Skeletal muscle tissue (tissue), 4 donors: Measurements from ENCODE around the gene PF4V1. TPM values are rescaled to one million over a fixed set of nuclear protein-coding genes. Genes with fewer than 3 reads are reported as not detected.

Source experiments
- H3K27ac ChIP-seq: one replicate; pipeline ENCODE4 v1.7.0; 2013; ENCODE audit warnings: mild to moderate bottlenecking, low read depth, low read length, inconsistent platforms
- H3K27me3 ChIP-seq, 3 donors: one replicate each; pipeline ENCODE4 v1.7.0; 2013; ENCODE audit warnings: low read length in 3 of 3; ENCODE audit not compliant: control insufficient read depth in 3 of 3, insufficient read depth in 3 of 3
- H3K36me3 ChIP-seq, 3 donors: one replicate each; pipeline ENCODE4 v1.7.0; 2013; ENCODE audit warnings: low read length in 3 of 3; ENCODE audit not compliant: control insufficient read depth in 3 of 3, insufficient read depth in 3 of 3
- H3K4me1 ChIP-seq, 3 donors: one replicate each; pipeline ENCODE4 v1.7.0; 2013; ENCODE audit warnings: low read length in 3 of 3, mild to moderate bottlenecking in 3 of 3; ENCODE audit not compliant: control insufficient read depth in 3 of 3, insufficient read depth in 3 of 3
- H3K4me3 ChIP-seq, 3 donors: one replicate each; pipeline ENCODE4 v1.7.0; 2013; ENCODE audit warnings: low read length in 3 of 3
- H3K9ac ChIP-seq, 3 donors: one replicate each; pipeline ENCODE4 v1.7.0; 2013; ENCODE audit warnings: low read length in 3 of 3, mild to moderate bottlenecking in 3 of 3, moderate library complexity in 2 of 3, low read depth in 1 of 3
- H3K9me3 ChIP-seq, 3 donors: one replicate each; pipeline ENCODE4 v1.7.0; 2013; ENCODE audit warnings: low read length in 3 of 3; ENCODE audit not compliant: control insufficient read depth in 3 of 3
- total RNA-seq: library from RNA; depleted of rRNA; stranded (reverse); fragments of >200 nt; gene quantifications from one replicate; pipeline ENCODE4 v1.2.3, GENCODE V29; 2014
- donor health status: Osteomylitis.

Gene PF4V1
- total RNA-seq, 1 donor from 2014 or later, result not detected

DNA sequence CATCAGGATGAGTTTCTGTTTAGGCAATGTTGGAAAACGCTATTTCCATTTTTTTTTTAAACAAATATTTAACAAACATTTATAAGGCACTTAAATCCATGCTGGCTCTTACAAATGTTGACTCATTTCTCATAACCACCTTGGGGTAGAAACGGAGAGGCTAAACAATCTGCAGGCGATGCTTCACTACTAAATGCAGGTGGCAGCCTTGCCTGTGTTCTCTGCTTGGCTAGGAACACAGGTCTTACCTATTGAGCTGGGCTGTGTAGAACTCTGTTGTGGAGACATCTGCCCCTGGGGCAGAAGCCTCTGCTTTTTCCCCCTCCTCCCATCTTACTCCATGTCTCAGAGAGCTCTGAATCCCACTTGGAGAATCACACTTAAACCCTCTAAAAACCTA is 14.7 kb downstream of the PF4V1 start:
- H3K36me3 ChIP-seq, result no peaks in the 10 kb centered on the region
- H3K27me3 ChIP-seq, result peaks cover 2 to 21% (median 9%) of the 10 kb centered on the region in 3 donors
- no peak overlapping the region for H3K27ac ChIP-seq
- H3K4me3 ChIP-seq, result no peak overlapping the region
- H3K9ac ChIP-seq, result no peak overlapping the region
- H3K9me3 ChIP-seq, result no peaks in the 10 kb centered on the region
- H3K4me1 ChIP-seq, result peaks cover 0 to 9% (median 0%) of the 10 kb centered on the region in 3 donors

DNA sequence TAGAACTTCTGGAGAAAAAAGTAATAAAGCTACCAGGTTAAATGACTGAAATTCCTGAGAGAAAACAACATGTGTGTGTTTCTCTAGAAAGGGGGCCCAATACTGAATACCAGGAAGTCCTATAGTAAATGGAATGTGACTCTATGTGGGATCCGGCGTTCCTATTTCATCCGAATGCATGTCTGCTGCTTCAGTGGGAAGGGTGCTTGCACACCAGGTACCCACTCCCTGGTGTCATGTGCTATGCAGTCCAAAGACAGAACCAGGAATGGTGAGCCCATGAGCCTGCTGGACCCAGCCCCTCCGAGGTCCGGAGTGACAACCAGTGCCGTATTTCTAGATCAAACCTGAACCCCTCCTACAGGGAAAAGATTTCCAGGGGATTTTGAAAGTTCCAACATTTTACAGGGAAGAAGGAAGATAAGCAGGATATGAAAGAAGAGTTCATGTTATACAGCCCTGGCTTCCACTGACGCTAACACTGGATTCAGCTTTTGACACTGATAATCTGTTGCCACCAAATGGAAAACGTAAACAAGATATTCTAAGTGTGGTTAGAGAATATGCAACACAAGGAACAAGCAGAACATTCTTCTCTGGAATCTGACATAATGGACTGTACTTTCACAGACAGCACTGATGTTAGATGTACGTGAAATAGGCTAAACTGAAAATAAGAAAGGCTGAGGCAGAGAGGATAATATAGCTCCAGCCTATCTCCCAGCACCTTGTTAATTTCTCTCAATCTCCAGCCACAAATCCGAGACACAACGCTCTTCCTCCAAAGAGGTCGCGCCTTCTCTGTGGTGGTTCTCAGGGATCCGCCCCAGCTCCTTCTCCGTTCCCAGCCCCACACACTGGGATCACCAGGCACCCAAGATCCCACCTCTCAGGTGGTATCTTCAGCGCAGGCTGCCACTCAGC is 15.4 kb downstream of the PF4V1 start:
- Histone ChIP-seq H3K27me3 (peaks cover 2 to 21% (median 9%) of the 10 kb centered on the region in 3 donors), H3K27ac (no peak overlapping the region), H3K9ac (no peak overlapping the region), H3K4me3 (peak overlapping the region; percentile 49 to 68 (median 59)), H3K36me3 (no peaks in the 10 kb centered on the region), H3K4me1 (peaks cover 0 to 9% (median 0%) of the 10 kb centered on the region in 3 donors), H3K9me3 (no peaks in the 10 kb centered on the region)

DNA sequence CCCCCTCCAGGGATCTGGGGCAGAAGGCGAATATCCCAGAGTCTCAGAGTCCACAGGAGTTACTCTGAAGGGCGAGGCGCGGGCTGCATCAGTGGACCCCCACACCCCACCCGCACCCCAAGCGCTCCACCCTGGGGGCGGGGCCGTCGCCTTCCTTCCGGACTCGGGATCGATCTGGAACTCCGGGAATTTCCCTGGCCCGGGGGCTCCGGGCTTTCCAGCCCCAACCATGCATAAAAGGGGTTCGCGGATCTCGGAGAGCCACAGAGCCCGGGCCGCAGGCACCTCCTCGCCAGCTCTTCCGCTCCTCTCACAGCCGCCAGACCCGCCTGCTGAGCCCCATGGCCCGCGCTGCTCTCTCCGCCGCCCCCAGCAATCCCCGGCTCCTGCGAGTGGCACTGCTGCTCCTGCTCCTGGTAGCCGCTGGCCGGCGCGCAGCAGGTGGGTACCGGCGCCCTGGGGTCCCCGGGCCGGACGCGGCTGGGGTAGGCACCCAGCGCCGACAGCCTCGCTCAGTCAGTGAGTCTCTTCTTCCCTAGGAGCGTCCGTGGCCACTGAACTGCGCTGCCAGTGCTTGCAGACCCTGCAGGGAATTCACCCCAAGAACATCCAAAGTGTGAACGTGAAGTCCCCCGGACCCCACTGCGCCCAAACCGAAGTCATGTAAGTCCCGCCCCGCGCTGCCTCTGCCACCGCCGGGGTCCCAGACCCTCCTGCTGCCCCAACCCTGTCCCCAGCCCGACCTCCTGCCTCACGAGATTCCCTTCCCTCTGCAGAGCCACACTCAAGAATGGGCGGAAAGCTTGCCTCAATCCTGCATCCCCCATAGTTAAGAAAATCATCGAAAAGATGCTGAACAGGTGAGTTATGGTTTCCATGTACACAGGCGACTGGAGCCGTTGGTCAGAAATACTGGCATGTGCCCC is 16.3 kb downstream of the PF4V1 start, which contains the start of gene CXCL1:
Gene CXCL1 (plus strand): TSS at position 264 of the 926 bp plus-strand sequence. CDS start 78 bp downstream, at position 342.
- H3K4me3 ChIP-seq, result peak within 1 kb of the TSS; percentile 49 to 68 (median 59)
- no peak within 1 kb of the TSS for H3K27ac ChIP-seq

DNA sequence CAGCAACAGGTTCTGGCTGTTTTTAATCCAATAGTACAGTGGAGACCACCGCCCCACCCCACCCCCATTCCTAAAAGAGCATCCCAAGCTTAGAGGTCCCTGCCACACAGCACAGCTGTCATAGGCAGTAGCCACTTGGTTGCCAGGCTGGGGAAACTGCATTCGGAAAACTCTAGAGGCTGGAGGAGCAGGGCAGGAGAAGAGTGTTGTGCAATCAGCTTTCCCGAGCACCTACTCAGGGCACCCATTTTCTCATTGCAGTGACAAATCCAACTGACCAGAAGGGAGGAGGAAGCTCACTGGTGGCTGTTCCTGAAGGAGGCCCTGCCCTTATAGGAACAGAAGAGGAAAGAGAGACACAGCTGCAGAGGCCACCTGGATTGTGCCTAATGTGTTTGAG is 17.2 kb downstream of the PF4V1 start:
- Histone ChIP-seq H3K4me1 (peaks cover 0 to 9% (median 0%) of the 10 kb centered on the region in 3 donors), H3K27me3 (peaks cover 2 to 21% (median 9%) of the 10 kb centered on the region in 3 donors), H3K27ac (no peak overlapping the region), H3K9ac (no peak overlapping the region), H3K9me3 (no peaks in the 10 kb centered on the region), H3K4me3 (peak overlapping the region in 1 of 3 donors; percentile 24), H3K36me3 (no peaks in the 10 kb centered on the region)

More for the DNA sequence above, 16.3 kb downstream of the PF4V1 start, which contains the start of gene CXCL1:
- Histone ChIP-seq H3K36me3 (no peaks in the 10 kb centered on the region), H3K9me3 (no peaks in the 10 kb centered on the region), H3K4me1 (peaks cover 0 to 9% (median 0%) of the 10 kb centered on the region in 3 donors), H3K27me3 (peaks cover 2 to 21% (median 9%) of the 10 kb centered on the region in 3 donors), H3K9ac (peak within 1 kb of the TSS in 2 of 3 donors; percentile 3 to 34)

DNA sequence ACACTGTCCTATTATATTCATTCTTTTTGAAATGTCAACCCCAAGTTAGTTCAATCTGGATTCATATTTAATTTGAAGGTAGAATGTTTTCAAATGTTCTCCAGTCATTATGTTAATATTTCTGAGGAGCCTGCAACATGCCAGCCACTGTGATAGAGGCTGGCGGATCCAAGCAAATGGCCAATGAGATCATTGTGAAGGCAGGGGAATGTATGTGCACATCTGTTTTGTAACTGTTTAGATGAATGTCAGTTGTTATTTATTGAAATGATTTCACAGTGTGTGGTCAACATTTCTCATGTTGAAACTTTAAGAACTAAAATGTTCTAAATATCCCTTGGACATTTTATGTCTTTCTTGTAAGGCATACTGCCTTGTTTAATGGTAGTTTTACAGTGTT is 17.7 kb downstream of the PF4V1 start:
- Histone ChIP-seq H3K36me3 (no peaks in the 10 kb centered on the region), H3K27me3 (peaks cover 2 to 21% (median 9%) of the 10 kb centered on the region in 3 donors), H3K4me3 (no peak overlapping the region), H3K27ac (no peak overlapping the region), H3K9ac (no peak overlapping the region), H3K4me1 (peaks cover 0 to 9% (median 0%) of the 10 kb centered on the region in 3 donors), H3K9me3 (no peaks in the 10 kb centered on the region)

DNA sequence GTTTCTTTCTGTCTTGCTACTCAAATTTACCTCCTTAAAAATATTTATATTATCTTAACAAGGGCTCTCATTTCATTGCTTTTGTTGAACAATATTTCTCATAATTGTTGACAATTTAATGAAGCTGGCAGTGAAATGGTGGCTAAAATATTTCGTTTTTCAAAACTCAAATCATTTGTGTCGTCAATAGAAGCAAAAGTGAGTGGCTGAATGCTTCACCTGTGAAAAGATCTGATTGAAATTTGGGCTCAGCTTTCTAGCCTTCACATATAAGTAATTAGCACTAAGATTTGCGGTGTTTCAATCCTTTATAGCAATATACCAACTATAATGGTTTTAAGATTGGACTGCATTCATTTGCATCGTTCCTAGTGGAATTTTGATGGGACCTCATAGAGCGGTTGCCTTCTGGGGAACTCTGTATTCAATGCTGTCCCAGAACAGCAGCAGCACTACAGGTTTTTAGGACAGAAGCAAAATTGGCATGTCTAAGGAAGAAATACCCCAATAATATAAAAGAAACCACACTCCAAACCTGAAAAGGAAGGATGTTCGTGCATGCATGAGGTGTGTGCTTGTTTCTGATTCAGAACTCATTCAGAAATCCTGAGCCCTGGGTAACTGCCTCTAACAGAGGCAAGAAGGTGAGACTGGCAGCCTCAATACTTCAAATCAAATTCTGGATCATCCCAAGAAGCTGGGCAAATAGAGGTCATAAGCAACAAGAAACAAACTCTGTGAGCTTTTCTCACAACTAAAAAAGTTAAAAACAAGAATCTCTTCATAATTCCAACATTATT is 18.6 kb downstream of the PF4V1 start:
- no peak overlapping the region for H3K4me3 ChIP-seq

DNA sequence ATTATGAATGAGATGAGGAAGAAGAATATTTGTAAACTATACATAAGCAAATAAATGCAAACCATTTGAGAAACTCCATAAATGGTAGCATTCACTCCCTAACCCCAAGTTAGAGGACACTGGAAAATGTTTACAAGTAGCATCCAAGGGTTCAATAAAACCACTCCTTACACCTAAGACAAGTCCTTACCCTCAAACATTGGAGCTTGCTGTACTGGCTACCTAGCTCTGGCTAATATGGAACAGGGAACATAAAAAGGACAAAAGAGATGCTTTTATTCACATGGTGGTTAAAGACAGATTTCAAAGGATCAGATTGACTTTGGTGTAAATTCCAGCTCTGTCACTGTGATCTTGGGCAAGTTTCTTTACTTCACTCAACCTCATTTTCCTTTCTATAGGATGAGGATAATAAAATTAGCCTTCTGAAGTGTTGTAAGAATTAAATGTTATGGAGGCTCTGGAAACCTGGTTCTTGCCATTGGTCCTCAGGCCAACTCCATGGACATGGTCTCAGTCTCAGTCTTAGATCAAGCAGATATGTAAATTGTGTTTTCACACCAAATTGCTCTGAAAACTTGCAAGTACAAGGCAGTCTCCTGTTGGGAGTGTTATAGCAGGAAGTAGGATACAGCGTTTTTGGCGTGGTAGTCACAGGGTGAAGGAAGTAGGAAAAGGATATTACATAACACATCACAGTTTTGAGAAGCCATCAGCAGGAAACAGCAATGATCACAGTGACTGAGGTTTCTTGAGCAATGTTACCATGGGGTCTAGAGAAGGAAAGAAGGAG is 19.4 kb downstream of the PF4V1 start:
- Histone ChIP-seq H3K4me1 (peaks cover 0 to 9% (median 0%) of the 10 kb centered on the region in 3 donors), H3K9ac (no peak overlapping the region), H3K36me3 (no peaks in the 10 kb centered on the region), H3K9me3 (no peaks in the 10 kb centered on the region), H3K27ac (no peak overlapping the region), H3K4me3 (no peak overlapping the region), H3K27me3 (peaks cover 2 to 21% (median 9%) of the 10 kb centered on the region in 3 donors)

More for the DNA sequence above, 18.6 kb downstream of the PF4V1 start:
- Histone ChIP-seq H3K9ac (no peak overlapping the region), H3K27me3 (peaks cover 2 to 21% (median 9%) of the 10 kb centered on the region in 3 donors), H3K27ac (no peak overlapping the region), H3K36me3 (no peaks in the 10 kb centered on the region), H3K4me1 (peaks cover 0 to 9% (median 0%) of the 10 kb centered on the region in 3 donors), H3K9me3 (no peaks in the 10 kb centered on the region)

DNA sequence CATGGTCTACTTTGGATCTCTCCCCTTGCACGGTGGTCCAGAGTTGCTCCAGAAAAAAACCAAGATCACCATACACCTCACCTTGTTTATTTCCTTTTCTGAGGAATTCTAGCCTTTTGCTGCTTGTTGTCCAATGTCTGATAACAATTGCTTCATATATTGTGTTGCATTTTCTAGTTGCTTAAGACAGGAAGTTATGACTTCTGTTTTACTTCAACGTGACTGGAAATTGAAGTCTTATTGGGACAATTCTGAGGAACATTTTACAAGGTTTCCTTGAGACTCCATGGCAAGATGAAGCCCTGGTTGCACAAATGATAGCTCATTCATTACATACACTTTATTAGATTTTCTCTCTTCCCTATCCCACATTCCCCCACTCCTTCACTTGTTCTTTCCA is 21.3 kb downstream of the PF4V1 start:
- Histone ChIP-seq H3K9me3 (no peaks in the 10 kb centered on the region), H3K9ac (no peak overlapping the region), H3K4me1 (peaks cover 0 to 4% (median 0%) of the 10 kb centered on the region in 3 donors), H3K36me3 (no peaks in the 10 kb centered on the region), H3K27ac (no peak overlapping the region), H3K4me3 (no peak overlapping the region), H3K27me3 (peaks cover 0 to 10% (median 6%) of the 10 kb centered on the region in 3 donors)
